Measurements from ENCODE around the gene MYO9B. TPM values are rescaled to one million over a fixed set of nuclear protein-coding genes. Genes with fewer than 3 reads are reported as not detected.
"Not testable (repeated sequence)": the region's sequence is repeated elsewhere in the genome, so short reads cannot be mapped to it uniquely, and the experiment has no call there.

MYO9B gene
- total RNA-seq, 1 experiment from 2014 or later = 12.4 TPM

DNA sequence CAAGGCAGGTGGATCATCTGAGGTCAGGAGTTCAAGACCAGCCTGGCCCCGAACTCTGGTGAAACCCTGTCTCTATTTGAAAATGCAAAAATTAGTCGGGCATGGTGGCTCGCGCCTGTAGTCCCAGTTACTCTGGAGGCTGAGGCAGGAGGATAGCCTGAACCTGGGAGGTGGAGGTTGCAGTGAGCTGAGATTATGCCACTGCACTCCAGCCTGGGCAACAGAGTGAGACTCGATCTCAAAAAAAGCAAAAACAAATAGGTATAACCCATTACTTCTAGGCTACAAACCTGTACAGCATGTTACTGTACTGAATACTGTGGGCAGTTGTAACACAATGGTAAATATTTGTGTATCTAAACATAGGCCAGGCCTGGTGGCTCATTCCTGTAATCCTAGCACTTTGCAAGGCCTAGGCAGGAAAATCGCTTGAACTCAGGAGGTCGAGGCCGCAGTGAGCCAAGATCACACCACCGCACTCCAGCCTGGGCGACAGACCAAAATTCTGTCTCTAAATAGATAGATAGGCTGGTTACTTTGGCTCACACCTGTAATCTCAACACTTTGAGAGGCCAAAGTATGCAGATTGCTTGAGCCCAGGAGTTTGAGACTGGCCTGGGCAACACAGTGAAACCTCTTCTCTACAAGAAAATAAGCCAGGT is 63.5 kb downstream of the MYO9B start:
- no peak for DNase-seq (ENCODE audit: extremely low read depth, low read depth)

DNA sequence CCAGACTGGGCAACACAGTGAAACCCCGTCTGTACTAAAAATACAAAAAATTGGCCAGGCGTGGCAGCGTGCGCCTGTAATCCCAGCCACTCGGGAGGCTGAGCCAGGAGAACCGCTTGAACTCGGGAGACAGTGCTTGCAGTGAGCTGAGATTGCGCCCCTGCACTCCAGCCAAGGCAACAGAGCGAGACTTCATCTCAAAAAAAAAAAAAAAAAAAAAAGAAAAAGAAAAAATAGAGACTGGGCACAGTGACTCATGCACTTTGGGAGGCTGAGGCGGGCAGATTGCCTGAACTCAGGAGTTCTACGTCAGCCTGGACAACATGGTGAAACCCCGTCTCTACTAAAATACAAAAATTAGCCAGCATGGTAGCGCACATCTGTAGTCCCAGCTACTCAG is 69.2 kb downstream of the MYO9B start:
- not testable (repeated sequence) for DNase-seq (ENCODE audit: extremely low read depth, low read depth)

DNA sequence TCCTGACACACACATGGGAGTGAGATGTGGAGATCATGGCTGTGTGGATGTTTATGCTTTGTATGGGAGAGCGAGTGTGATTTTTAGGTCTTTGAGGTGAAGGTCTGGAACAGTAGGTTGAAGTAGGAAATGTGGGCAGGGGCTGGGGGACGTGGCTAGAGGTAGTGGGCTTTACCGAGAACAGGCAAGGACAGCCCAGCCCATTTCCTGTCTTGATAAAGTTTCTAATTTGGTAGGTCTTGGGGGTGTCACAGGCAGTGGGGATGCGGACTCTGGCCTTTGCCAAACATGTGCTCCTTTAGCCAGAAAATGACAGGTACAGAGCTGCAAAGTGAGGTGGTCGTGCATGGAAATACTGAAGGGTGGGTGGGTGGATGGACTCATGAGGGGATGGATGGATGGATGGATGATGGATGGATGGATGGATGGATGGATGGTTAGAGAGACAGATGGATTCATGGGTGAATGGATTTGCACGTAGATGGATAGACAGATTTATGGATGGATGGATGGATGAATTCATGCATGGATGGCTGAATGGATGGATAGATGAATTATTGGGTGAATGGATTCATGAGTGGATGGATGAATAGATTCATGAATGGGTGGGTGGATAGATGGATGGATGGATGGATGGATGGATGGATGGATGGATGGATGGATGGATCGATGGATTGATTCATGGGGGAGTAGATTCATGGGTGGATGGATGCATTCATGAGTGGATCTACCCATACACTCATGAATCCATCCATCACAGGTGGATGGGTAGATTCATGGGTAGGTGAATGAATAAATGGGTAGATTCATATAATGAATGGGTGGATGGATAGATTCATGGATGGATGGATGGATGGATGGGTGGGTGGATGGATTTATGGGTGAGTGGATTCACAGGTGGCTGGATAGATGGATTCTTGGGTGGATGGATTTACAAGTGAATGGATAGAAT is 70.2 kb downstream of the MYO9B start:
- DNase-seq (ENCODE audit: extremely low read depth, low read depth) = no peak

- DNase-seq (ENCODE audit: extremely low read depth, low read depth) = no peak
These were observed 72.6 kb downstream of the MYO9B start for GRCh38 chr19:17148130-17148529.

DNA sequence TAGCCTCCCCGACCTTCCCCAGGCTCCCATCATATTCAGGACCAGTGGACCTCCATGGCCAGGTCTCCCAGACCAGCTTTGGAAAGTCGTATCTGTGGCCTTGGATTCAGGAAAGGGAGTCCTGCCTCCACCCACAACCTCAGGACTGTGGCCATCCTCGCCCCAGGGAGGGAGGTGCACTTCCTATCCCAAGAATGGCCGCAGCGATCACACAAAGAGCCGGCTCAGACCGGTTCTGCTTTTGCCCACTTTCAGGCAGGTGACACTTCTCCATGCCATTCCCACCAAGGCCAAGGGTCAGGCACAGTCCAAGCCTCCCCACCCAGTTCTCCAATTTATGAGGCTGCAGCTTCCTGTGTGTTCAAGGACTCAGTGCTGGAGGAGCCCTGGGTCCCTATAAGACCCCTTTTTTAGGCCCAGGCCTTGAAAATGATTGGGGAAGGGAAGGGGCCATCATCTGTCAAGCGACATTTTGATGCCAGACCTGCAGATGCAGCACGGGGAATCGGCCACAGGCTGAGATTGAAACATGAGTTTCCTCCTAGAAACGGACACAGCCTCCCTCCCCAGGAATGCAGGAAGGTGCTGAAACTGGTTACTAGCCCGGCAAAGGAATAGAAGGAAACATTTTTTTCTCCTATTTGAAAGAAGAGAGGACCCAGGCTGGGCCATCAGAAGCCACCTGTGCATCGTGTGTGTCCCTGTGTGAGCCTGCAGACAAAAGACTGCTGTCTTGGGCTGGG is 74.0 kb downstream of the MYO9B start:
- DNase-seq (ENCODE audit: extremely low read depth, low read depth) = no peak

DNA sequence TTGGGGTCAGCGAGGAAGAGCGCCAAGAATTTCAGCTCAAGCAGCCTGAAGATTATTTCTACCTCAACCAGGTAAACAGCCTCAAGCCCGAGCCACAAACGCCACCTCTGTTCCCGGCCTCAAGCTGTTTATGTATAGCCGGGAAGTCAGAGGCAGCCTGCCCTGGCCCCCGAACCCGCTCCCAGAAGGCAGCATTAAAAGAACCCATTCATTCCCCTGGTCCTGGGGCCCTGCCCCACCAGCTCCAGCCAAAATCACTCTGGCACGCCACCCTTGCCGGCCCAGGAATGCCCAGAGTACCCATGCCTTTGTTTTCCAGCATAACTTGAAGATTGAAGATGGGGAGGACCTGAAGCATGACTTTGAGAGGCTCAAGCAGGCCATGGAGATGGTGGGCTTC is 78.4 kb downstream of the MYO9B start:
- DNase-seq (ENCODE audit: extremely low read depth, low read depth) = no peak

- DNase-seq (ENCODE audit: extremely low read depth, low read depth) = no peak
These were observed 79.7 kb downstream of the MYO9B start for GRCh38 chr19:17155251-17155650.

DNA sequence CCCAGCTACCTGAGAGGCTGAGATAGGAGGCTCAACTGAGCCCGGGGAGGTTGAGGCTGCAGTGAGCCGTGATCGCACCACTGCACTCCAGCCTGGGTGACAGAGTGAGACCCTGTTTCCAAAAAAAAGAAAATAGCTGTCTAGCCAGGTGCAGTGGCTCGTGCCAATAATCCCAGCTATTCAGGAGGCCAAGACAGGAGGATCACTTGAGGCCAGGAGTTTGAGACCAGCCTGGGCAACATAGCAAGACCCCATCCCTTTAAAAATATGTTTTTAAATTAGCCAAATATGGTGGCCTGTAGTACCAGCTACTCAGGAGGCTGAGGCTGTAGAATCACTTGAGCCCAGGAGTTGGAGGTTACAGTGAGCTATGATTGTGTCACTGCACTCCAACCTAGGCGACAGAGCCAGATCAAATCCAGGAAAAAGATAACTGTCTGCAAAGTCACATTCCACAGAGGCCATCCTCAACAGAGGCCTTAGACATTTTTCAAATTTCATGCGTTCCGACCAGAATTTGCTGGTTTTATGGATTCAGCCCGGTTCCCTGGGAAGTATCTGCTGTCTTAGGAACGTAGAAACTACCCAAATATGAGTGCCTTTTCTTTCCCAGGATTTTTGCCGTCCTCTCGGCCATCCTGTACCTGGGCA is 80.8 kb downstream of the MYO9B start:
- no peak for DNase-seq (ENCODE audit: extremely low read depth, low read depth)

DNA sequence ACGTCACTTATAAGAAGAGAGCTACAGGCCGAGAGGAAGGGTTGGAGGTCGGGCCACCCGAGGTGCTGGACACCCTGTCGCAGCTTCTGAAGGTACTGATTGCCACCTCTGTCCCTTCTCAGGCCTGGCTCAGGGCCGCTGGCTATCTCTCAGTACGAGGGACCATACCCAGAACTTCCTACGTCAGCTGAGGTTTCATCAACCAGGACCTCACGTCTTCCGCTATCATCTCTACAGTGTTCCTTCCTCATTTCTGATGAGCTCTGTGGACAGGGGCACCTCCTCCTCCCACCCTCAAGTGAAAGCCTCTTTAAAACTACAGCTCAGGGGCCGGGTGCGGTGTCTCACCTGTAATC is 81.3 kb downstream of the MYO9B start:
- no peak for DNase-seq (ENCODE audit: extremely low read depth, low read depth)

DNA sequence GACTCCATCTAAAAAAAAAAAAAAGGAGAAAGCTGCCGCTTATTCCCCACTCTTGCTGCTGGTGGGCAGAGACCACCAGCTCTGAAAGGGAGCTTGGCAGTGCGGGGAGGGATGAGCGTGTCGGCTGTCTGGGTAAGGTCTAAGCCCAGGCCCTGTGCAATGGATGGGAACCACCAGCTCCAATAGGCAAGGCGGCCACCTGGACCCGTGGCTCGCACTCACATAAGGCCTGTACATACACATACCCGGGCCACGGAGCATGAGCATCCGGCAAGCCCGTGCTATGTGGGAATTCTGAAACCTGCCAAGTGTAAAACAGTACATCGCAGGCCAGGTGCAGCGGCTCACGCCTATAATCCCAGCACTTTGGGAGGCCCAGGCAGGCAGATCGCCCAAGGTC is 83.0 kb downstream of the MYO9B start:
- no peak for DNase-seq (ENCODE audit: extremely low read depth, low read depth)

DNA sequence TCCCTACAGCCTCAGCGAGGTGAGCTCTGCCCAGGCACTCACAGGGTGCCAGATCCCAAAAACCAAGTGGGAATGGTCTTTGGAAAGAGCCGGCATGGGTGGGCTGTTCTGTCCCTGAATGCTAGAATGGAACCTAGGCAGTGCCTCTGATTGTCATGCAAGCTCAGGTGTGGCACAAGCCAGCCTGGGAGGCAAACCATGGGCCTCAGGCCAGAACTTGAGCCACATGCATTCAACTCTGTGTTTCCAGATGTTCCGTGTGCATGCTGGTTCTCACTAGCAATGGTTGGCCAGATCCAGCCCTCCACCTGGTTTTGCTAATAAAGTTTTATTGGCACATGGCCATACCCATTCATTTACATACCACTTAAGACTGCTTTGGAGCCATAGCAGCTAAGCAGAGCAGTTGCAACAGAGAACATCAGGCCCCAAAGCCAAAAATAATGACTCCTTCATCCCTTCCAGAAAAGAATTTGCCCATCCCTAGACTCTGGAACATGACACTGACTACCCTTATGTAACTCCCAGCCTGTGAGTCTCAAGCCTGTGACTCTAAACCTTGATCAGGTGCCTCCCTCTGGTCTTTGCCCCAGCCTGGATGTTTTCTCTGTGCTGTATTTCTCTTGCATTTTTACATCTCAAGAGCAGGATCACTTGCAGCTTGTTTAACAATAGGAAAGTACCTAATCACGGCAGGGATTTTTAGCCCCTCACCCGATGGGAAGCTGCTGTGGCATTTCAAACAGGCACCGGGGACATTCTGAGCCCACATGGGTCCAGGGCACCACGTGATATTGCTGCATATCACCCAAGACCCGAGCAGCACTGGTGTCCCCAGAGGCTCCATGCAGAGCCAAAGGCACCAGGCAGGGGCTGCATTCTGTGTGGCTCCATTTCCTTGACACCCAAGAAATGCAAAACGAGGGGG is 84.2 kb downstream of the MYO9B start:
- no peak for DNase-seq (ENCODE audit: extremely low read depth, low read depth)

DNA sequence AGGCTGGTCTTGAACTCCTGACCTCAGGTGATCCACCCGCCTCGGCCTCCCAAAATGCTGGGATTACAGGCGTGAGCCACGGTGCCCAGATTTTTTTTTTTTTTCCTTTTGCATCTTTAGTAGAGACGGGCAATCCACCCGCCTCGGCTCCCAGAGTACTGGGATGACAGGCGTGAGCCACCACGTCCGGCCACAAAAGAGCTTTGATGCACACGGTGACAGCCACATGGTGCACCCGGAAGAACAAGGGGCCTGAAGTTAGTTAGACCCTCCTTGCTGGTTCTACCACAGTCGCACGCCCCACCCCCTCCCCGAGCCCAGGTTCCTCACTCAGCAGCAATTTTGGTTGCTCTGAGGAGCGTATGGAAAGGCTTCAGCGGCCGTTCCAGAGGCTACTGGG is 85.3 kb downstream of the MYO9B start:
- DNase-seq (ENCODE audit: extremely low read depth, low read depth) = no peak

- DNase-seq (ENCODE audit: extremely low read depth, low read depth) = not testable (repeated sequence)
These were observed 86.6 kb downstream of the MYO9B start for GRCh38 chr19:17162131-17162530.

DNA sequence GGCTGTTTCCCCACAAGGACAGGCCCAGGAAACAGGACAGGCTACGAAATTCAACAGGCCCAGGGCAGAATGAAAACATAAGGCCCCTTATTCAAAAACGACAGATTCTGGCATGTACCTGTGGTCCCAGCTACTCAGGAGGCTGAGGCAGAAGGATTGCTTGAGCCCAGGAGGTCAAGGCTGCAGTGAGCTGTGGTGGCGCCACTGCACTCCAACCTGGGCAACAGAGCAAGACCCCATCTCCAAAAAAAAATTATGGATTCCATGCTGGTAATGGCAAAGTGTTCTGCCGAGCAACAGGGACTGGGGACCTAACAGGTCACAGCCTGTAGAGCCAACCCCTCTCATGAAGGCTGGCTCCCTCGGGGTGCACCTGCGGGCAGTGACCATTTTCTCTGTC is 87.0 kb downstream of the MYO9B start:
- no peak for DNase-seq (ENCODE audit: extremely low read depth, low read depth)

GRCh38 chr19:17163652-17164051 is 88.1 kb downstream of the MYO9B start:
- DNase-seq (ENCODE audit: extremely low read depth, low read depth) = no peak

DNA sequence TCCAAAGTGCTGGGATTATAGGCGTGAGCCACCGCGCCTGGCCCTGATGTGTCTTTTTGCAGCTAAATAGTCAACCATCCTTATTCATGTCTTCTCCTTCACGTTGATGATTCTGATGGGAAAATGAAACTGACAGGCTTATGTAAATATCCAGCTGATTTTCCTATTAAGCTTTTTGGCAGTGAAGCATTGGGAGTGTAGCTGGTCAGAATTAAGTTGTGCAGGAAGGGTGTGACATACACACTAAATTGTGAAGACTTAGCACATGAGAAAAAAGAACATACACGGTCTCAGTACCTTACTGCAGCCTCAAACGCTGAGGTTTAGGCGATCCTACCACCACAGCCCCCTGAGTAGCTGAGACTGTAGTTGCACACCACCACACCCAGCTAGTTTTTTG is 89.1 kb downstream of the MYO9B start:
- DNase-seq (ENCODE audit: extremely low read depth, low read depth) = no peak

DNA sequence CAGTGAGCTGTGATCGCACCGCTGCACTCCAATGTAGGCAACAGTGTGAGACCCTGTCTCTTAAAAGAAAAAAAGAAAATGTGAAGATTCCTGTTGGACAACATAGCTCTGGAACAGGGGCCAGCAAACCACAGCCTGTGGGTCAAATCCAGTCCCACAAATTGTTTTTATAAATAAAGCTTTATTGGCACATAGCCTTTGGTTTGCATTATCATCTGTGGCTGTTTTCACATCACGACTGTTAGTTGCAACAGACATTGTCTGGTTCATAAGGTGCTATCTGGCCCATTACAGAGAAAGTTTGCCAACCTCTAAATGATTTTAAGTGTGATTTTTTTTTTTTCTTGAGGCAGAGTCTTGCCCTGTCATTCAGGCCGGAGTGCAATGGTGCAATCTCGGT is 90.1 kb downstream of the MYO9B start:
- no peak for DNase-seq (ENCODE audit: extremely low read depth, low read depth)

DNA sequence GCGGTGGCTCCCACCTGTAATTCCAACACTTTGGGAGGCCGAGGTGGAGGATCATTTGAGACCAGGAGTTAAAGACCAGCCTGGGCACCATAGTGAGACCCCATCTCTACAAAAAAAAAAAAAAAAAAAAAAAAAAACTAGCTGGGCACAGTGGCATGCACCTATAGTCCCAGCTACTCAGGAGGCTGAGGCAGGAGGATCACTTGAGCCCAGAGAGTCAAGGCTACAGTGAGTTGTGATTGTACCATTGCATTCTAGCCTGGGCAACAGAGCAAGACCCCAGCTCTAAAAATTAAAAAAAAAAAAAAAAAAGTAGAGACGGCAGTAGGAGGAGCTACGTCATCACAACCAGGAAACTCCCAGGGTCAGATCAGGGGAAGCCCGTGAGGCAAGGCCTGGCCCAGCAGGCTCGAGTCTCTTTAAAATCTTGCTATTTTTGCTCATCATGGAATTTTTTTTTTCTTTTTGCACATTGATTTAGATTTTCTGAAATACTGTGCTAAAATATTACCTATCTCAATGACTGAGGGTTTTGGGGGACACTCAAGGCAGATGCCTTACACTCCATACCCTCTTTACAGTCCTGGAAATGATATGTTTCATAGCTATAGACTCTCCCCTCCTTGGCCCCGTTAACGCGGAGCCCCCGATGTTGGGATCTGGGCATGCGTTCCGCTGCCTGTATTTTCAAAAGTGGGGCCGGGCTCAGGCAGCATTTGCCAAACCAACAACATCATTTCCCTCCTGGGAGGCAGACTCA is 95.1 kb downstream of the MYO9B start:
- no peak for DNase-seq (ENCODE audit: extremely low read depth, low read depth)

GRCh38 chr19:17171874-17172273 is 96.3 kb downstream of the MYO9B start:
- DNase-seq (ENCODE audit: extremely low read depth, low read depth) = no peak
